ENCODE data around the gene APOBEC3B. TPM values are rescaled to one million over a fixed set of nuclear protein-coding genes. Genes with fewer than 3 reads are reported as not detected.
A peak's percentile ranks its signal among the peaks of the same experiment; 100 is the strongest.

APOBEC3B gene
- total RNA-seq, 4 donors from 2014 or later: 7.8 to 15.3 (median 10.9) TPM; not detected in 1

DNA sequence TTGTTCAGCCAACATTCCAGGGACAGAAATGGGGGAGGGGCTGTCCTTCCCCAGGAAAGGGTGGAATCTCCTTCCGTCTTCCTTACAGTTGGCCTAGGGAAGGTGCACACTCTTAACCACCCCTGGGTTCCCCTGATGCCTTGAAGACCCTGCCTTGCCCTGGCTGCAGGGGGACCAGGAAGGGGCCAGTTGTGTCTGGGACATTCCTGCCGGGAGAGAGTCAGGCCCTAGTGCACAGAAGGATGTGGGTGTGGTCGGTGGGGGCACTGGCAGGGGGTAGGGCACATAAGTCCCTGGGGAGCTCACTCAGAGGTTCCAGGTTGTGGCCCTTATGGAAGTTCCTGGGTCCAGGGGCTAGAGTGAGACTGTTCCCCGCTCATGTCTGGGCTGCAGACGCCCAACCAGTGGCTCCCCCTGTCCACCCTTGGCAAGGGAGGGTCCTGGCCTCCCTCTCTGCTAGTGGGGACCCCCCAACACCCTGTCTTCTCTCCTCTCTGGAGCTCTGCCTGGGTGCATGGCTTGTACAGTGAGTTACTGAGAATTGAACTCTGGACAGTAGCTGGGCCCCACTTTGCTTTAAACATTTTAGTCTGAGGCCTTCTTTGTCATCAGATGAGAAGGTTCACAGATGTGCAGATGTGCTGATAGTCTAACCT, 26.8 kb upstream of the APOBEC3B start:
- in situ Hi-C loops (cut with MboI; ENCODE audit: low pct_ligation_motif_present in 1 of 4, low pct_unique_long_range_greater_than_20kb in 1 of 4, low sequenced_read_pairs in 3 of 4): no loop called here
- Histone ChIP-seq H3K4me3 (no peak overlapping the region), H3K27ac (no peak overlapping the region), H3K36me3 (no peaks in the 10 kb centered on the region), H3K4me1 (peaks cover 3 to 43% (median 20%) of the 10 kb centered on the region in 4 donors), H3K27me3 (no peaks in the 10 kb centered on the region), H3K9me3 (no peaks in the 10 kb centered on the region)
- intact Hi-C loops (cut with DNase I; ENCODE audit: low total_unique reads): no loop called here
- TF ChIP-seq EP300 (IDR thresholded peaks at IDR 0.05; ENCODE audit: low read depth) (no peak), POLR2A (IDR thresholded peaks at IDR 0.05) (no peak), POLR2AphosphoS5 (IDR thresholded peaks at IDR 0.05) (no peak), CTCF (IDR thresholded peaks at IDR 0.05) (no peak)
- 73% methylated on average over 5 of the region's 5 CpGs; no CpG with 5 or more reads in 1 of the 2 donors for WGBS, 2 donors (ENCODE audit: low coverage in 1 of 2)
- no peak for DNase-seq

- H3K27ac ChIP-seq: no peak overlapping the region
- no peaks in the 10 kb centered on the region for H3K9me3 ChIP-seq
- H3K4me1 ChIP-seq: peaks cover 3 to 37% (median 20%) of the 10 kb centered on the region in 4 donors
- no peaks in the 10 kb centered on the region for H3K27me3 ChIP-seq
- intact Hi-C loops (cut with DNase I; ENCODE audit: low total_unique reads): no loop called here
- TF ChIP-seq POLR2A (IDR thresholded peaks at IDR 0.05): no peak
- no peak for TF ChIP-seq CTCF (IDR thresholded peaks at IDR 0.05)
- no peak for TF ChIP-seq EP300 (IDR thresholded peaks at IDR 0.05; ENCODE audit: low read depth)
- TF ChIP-seq POLR2AphosphoS5 (IDR thresholded peaks at IDR 0.05): no peak
- H3K36me3 ChIP-seq: no peaks in the 10 kb centered on the region
- H3K4me3 ChIP-seq: no peak overlapping the region
- no peak for DNase-seq
- WGBS, 2 donors (ENCODE audit: low coverage in 1 of 2): 80 to 100% methylated on average over 1 to 3 of the region's 3 CpGs
- in situ Hi-C loops (cut with MboI; ENCODE audit: low pct_ligation_motif_present in 1 of 4, low pct_unique_long_range_greater_than_20kb in 1 of 4, low sequenced_read_pairs in 3 of 4): no loop called here
These were observed 26.2 kb upstream of the APOBEC3B start for GRCh38 chr22:38955926-38956325.

- intact Hi-C loops (cut with DNase I; ENCODE audit: low total_unique reads): no loop called here
- H3K9me3 ChIP-seq: no peaks in the 10 kb centered on the region
- H3K4me3 ChIP-seq: no peak overlapping the region
- H3K27ac ChIP-seq: no peak overlapping the region
- no peak for TF ChIP-seq EP300 (IDR thresholded peaks at IDR 0.05; ENCODE audit: low read depth)
- in situ Hi-C loops (cut with MboI; ENCODE audit: low pct_ligation_motif_present in 1 of 4, low pct_unique_long_range_greater_than_20kb in 1 of 4, low sequenced_read_pairs in 3 of 4): no loop called here
- H3K36me3 ChIP-seq: no peaks in the 10 kb centered on the region
- H3K4me1 ChIP-seq: peaks cover 3 to 35% (median 20%) of the 10 kb centered on the region in 4 donors
- no peaks in the 10 kb centered on the region for H3K27me3 ChIP-seq
- 70% methylated on average over 5 of the region's 5 CpGs; no CpG with 5 or more reads in 1 of the 2 donors for WGBS, 2 donors (ENCODE audit: low coverage in 1 of 2)
- no peak for DNase-seq
These were observed 25.6 kb upstream of the APOBEC3B start for GRCh38 chr22:38956551-38956950.

DNA sequence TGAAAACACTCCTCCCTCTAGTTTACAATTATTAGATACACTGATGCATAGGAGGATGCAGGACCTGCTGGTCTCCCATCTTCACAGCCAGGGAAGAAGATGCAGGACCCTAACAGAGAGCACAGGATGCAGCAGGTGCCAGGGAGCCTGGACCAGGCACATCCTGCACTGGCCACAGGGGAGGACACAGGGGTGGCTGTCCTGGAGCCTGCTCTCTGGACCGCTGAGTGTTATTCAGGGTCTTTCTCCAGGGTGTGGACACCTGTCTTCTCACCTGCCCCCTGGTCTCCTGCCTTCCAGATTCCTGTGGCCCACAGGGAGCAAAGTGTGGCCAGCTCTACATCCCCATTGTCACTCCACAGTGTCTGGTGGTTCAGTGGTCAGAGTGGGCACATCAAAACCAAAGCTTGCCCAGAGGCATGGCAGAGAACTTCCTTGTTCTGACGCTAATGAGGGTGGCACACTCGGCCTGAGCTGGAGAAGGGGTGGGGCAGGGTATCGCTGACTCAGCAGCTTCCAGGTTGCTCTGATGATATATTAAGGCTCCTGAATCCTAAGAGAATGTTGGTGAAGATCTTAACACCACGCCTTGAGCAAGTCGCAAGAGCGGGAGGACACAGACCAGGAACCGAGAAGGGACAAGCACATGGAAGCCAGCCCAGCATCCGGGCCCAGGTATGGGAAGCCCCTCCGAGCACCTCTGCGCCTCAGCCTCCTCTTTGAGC, 24.9 kb upstream of the APOBEC3B start, which contains the start of gene APOBEC3A:
Gene APOBEC3A, plus strand, starts transcription at position 564 of the 725 bp plus-strand sequence. Its CDS starts 83 bp downstream, at position 647.
- in situ Hi-C loops (cut with MboI; ENCODE audit: low pct_ligation_motif_present in 1 of 4, low pct_unique_long_range_greater_than_20kb in 1 of 4, low sequenced_read_pairs in 3 of 4): no loop called here
- intact Hi-C loops (cut with DNase I; ENCODE audit: low total_unique reads): no loop called here
- 60% methylated on average over 11 of the region's 11 CpGs; no CpG with 5 or more reads in 1 of the 2 donors for WGBS, 2 donors (ENCODE audit: low coverage in 1 of 2)

More for the DNA sequence above, 24.9 kb upstream of the APOBEC3B start, which contains the start of gene APOBEC3A:
- H3K4me3 ChIP-seq: no peak within 1 kb of the TSS
- no peaks in the 10 kb centered on the region for H3K36me3 ChIP-seq
- no peaks in the 10 kb centered on the region for H3K27me3 ChIP-seq
- peak; percentile 82 for DNase-seq
- no peak within 1 kb of the TSS for H3K27ac ChIP-seq
- H3K9me3 ChIP-seq: no peaks in the 10 kb centered on the region
- peaks cover 2 to 30% (median 16%) of the 10 kb centered on the region in 4 donors for H3K4me1 ChIP-seq
- TF ChIP-seq EP300 (IDR thresholded peaks at IDR 0.05; ENCODE audit: low read depth): no peak
- TF ChIP-seq POLR2A (IDR thresholded peaks at IDR 0.05): no peak
- TF ChIP-seq POLR2AphosphoS5 (IDR thresholded peaks at IDR 0.05): no peak
- no peak for TF ChIP-seq CTCF (IDR thresholded peaks at IDR 0.05)
